Neural cell (in vitro differentiated cells): ENCODE results near the gene NUDT1. TPM values are rescaled to one million over a fixed set of nuclear protein-coding genes. Genes with fewer than 3 reads are reported as not detected.

Experiments used
- H2AFZ ChIP-seq: fragments of 200-600, 300-800 bp; sonication (generic), shearing (Covaris generic); 2 replicates; pipeline ENCODE4 v1.6.0; 2014; ENCODE audit warnings: low read depth, mild to moderate bottlenecking, antibody characterized with exemption, low read length, moderate library complexity
- H3F3A ChIP-seq: fragments of 200-600 bp; shearing (Covaris generic); 2 replicates; pipeline ENCODE4 v1.6.1; 2016; ENCODE audit warnings: mild to moderate bottlenecking, moderate library complexity, mixed read lengths, antibody characterized with exemption, low read length; ENCODE audit not compliant: insufficient read depth, poor library complexity, severe bottlenecking
- H3K27ac ChIP-seq: fragments of 200-600, 300-800 bp; sonication (generic), shearing (Covaris generic); 2 replicates; pipeline ENCODE4 v1.5.1; 2014; ENCODE audit warnings: mild to moderate bottlenecking, low read length, moderate library complexity
- H3K27me3 ChIP-seq: fragments of 300-800, 200-600 bp; sonication (generic), shearing (Covaris generic); 2 replicates; pipeline ENCODE4 v1.6.0; 2014; ENCODE audit warnings: mild to moderate bottlenecking, low read depth, low read length, moderate library complexity; ENCODE audit not compliant: insufficient read depth
- H3K36me3 ChIP-seq: fragments of 300-800, 200-600 bp; sonication (generic), shearing (Covaris generic); 2 replicates; pipeline ENCODE4 v1.5.1; 2014; ENCODE audit warnings: mild to moderate bottlenecking, antibody characterized with exemption, low read length, moderate library complexity; ENCODE audit not compliant: insufficient read depth
- H3K4me2 ChIP-seq: fragments of 300-800, 200-600 bp; sonication (generic), shearing (Covaris generic); 2 replicates; pipeline ENCODE4 v1.6.0; 2014; ENCODE audit warnings: mild to moderate bottlenecking, low read length
- H3K4me3 ChIP-seq: fragments of 300-800, 200-600 bp; sonication (generic), shearing (Covaris generic); 2 replicates; pipeline ENCODE4 v1.5.1; 2014; ENCODE audit warnings: mild to moderate bottlenecking, low read length, moderate library complexity
- H3K79me2 ChIP-seq: fragments of 200-600 bp; shearing (Covaris generic); replicated peaks from 2 replicates; pipeline ENCODE4 v1.6.0; 2014; ENCODE audit warnings: mild to moderate bottlenecking, low read length, moderate library complexity; ENCODE audit not compliant: insufficient read depth
- H3K9ac ChIP-seq: fragments of 300-800, 200-600 bp; sonication (generic), shearing (Covaris generic); 2 replicates; pipeline ENCODE4 v1.6.1; 2016; ENCODE audit warnings: mild to moderate bottlenecking, low read length, mixed read lengths
- H3K9me2 ChIP-seq: fragments of 200-600 bp; shearing (Covaris generic); 2 replicates; pipeline ENCODE4 v1.6.1; 2016; ENCODE audit warnings: mild to moderate bottlenecking, low read length, mixed read lengths; ENCODE audit not compliant: insufficient read depth
- H3K9me3 ChIP-seq: fragments of 200-600, 300-800 bp; sonication (generic), shearing (Covaris generic); 2 replicates; pipeline ENCODE4 v1.6.1; 2016; ENCODE audit warnings: mild to moderate bottlenecking, mixed run types, low read length, moderate library complexity, mixed read lengths
- H4K20me1 ChIP-seq: fragments of 200-600 bp; shearing (Covaris generic); 2 replicates; pipeline ENCODE4 v1.6.1; 2016; ENCODE audit warnings: mild to moderate bottlenecking, mixed run types; ENCODE audit not compliant: insufficient read depth
- CTCF ChIP-seq: fragments of 450-650 bp; IDR thresholded peaks from 2 replicates; pipeline ENCODE4 v1.5.1; 2014; ENCODE audit warnings: antibody characterized with exemption, mild to moderate bottlenecking, moderate library complexity; ENCODE audit not compliant: poor library complexity, severe bottlenecking
- EP300 ChIP-seq: fragments of 450-650 bp; conservative IDR thresholded peaks from 2 replicates; pipeline ENCODE4 v1.6.1; 2014; ENCODE audit warnings: antibody characterized with exemption, mild to moderate bottlenecking, moderate library complexity; ENCODE audit not compliant: poor library complexity, severe bottlenecking
- EZH2 ChIP-seq: fragments of 200-600, 300-800 bp; shearing (Covaris generic), sonication (generic); IDR thresholded peaks from 2 replicates; pipeline ENCODE4 v1.6.1; 2014; ENCODE audit warnings: antibody characterized with exemption, low read length, borderline replicate concordance, mild to moderate bottlenecking; ENCODE audit not compliant: insufficient read depth, poor library complexity, severe bottlenecking
- MXI1 ChIP-seq: fragments of 450-650 bp; conservative IDR thresholded peaks from 2 replicates; pipeline ENCODE4 v1.6.1; 2014; ENCODE audit warnings: antibody characterized with exemption, mild to moderate bottlenecking; ENCODE audit not compliant: poor library complexity, severe bottlenecking
- POLR2AphosphoS5 ChIP-seq: IDR thresholded peaks from 2 replicates; pipeline ENCODE4 v1.6.1; 2012
- RAD21 ChIP-seq: fragments of 450-650 bp; conservative IDR thresholded peaks from 2 replicates; pipeline ENCODE4 v1.6.1; 2014; ENCODE audit warnings: antibody characterized with exemption, mild to moderate bottlenecking, moderate library complexity
- SMC3 ChIP-seq: fragments of 450-650 bp; conservative IDR thresholded peaks from 2 replicates; pipeline ENCODE4 v1.6.1; 2014; ENCODE audit warnings: antibody characterized with exemption, mild to moderate bottlenecking, moderate library complexity; ENCODE audit not compliant: poor library complexity
- TAF1 ChIP-seq: IDR thresholded peaks from 2 replicates; pipeline ENCODE4 v1.6.1; 2012; ENCODE audit warnings: low read depth
- polyA plus RNA-seq: library from polyadenylated mRNA; depleted of rRNA; stranded (reverse); fragments of >200 nt; gene quantifications from 2 replicates; pipeline ENCODE4 v1.2.3, GENCODE V29; 2014
- TF ChIP-seq, protein P1 (sequence below): IDR thresholded peaks from 2 replicates; pipeline ENCODE4 v1.6.1; 2012; ENCODE audit warnings: borderline replicate concordance

NUDT1 gene
- polyA plus RNA-seq, 1 donor from 2014 or later = 67.8 TPM

- Histone ChIP-seq H2AFZ (no peak overlapping the region), H4K20me1 (no peaks in the 10 kb centered on the region), H3K9me3 (no peaks in the 10 kb centered on the region), H3K36me3 (peaks cover 7% of the 10 kb centered on the region), H3F3A (no peaks in the 10 kb centered on the region), H3K27me3 (no peaks in the 10 kb centered on the region), H3K79me2 (no peaks in the 10 kb centered on the region), H3K27ac (no peak overlapping the region), H3K9ac (no peak overlapping the region), H3K4me3 (no peak overlapping the region), H3K9me2 (no peaks in the 10 kb centered on the region), H3K4me2 (no peak overlapping the region)
- TF ChIP-seq EP300 (no peak), SMC3 (no peak), RAD21 (no peak), MXI1 (no peak), EZH2 (no peak)
These were observed 32.1 kb upstream of the NUDT1 start for GRCh38 chr7:2209961-2210323.

- Histone ChIP-seq H3F3A (no peaks in the 10 kb centered on the region), H2AFZ (no peak overlapping the region), H3K27ac (no peak overlapping the region), H3K36me3 (peaks cover 7% of the 10 kb centered on the region), H4K20me1 (no peaks in the 10 kb centered on the region), H3K9me2 (no peaks in the 10 kb centered on the region), H3K9me3 (no peaks in the 10 kb centered on the region), H3K4me3 (no peak overlapping the region), H3K27me3 (no peaks in the 10 kb centered on the region), H3K79me2 (no peaks in the 10 kb centered on the region), H3K9ac (no peak overlapping the region), H3K4me2 (no peak overlapping the region)
- no peak for TF ChIP-seq EP300
- TF ChIP-seq, protein P1, sequence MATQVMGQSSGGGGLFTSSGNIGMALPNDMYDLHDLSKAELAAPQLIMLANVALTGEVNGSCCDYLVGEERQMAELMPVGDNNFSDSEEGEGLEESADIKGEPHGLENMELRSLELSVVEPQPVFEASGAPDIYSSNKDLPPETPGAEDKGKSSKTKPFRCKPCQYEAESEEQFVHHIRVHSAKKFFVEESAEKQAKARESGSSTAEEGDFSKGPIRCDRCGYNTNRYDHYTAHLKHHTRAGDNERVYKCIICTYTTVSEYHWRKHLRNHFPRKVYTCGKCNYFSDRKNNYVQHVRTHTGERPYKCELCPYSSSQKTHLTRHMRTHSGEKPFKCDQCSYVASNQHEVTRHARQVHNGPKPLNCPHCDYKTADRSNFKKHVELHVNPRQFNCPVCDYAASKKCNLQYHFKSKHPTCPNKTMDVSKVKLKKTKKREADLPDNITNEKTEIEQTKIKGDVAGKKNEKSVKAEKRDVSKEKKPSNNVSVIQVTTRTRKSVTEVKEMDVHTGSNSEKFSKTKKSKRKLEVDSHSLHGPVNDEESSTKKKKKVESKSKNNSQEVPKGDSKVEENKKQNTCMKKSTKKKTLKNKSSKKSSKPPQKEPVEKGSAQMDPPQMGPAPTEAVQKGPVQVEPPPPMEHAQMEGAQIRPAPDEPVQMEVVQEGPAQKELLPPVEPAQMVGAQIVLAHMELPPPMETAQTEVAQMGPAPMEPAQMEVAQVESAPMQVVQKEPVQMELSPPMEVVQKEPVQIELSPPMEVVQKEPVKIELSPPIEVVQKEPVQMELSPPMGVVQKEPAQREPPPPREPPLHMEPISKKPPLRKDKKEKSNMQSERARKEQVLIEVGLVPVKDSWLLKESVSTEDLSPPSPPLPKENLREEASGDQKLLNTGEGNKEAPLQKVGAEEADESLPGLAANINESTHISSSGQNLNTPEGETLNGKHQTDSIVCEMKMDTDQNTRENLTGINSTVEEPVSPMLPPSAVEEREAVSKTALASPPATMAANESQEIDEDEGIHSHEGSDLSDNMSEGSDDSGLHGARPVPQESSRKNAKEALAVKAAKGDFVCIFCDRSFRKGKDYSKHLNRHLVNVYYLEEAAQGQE = no peak
- no peak for TF ChIP-seq SMC3
- no peak for TF ChIP-seq EZH2
- no peak for TF ChIP-seq TAF1
These were observed 31.3 kb upstream of the NUDT1 start for GRCh38 chr7:2210551-2211258.

GRCh38 chr7:2211259-2211880 is 30.7 kb upstream of the NUDT1 start:
- H3K4me2 ChIP-seq = no peak overlapping the region
- no peak overlapping the region for H3K9ac ChIP-seq
- H3K36me3 ChIP-seq = peaks cover 7% of the 10 kb centered on the region
- no peak overlapping the region for H3K4me3 ChIP-seq
- H2AFZ ChIP-seq = no peak overlapping the region
- TF ChIP-seq, protein P1 = no peak
- TF ChIP-seq EP300 (no peak), TAF1 (no peak), MXI1 (no peak), SMC3 (no peak), POLR2AphosphoS5 (no peak), CTCF (no peak), EZH2 (no peak), RAD21 (no peak)
- H3K27me3 ChIP-seq = no peaks in the 10 kb centered on the region
- no peaks in the 10 kb centered on the region for H3F3A ChIP-seq
- H3K79me2 ChIP-seq = no peaks in the 10 kb centered on the region
- no peaks in the 10 kb centered on the region for H4K20me1 ChIP-seq
- H3K27ac ChIP-seq = no peak overlapping the region
- H3K9me2 ChIP-seq = no peaks in the 10 kb centered on the region
- H3K9me3 ChIP-seq = no peaks in the 10 kb centered on the region
